OCI-LY3 (cell line): ENCODE data around the gene ZMAT5.

Experiments used
- H2AFZ ChIP-seq: fragments of 200-600, 300-600 bp; shearing (Covaris generic); 2 replicates; pipeline ENCODE4 v1.6.0; 2014; ENCODE audit warnings: antibody characterized with exemption, low read depth, low read length
- H3K27ac ChIP-seq: fragments of 200-600, 300-600 bp; sonication (generic); 2 replicates; pipeline ENCODE4 v1.5.1; 2014; ENCODE audit warnings: mild to moderate bottlenecking, low read length, moderate library complexity, mixed read lengths
- H3K27me3 ChIP-seq: fragments of 200-600, 300-600 bp; sonication (generic); 2 replicates; pipeline ENCODE4 v1.6.1; 2014; ENCODE audit warnings: low read depth, low read length, mixed read lengths
- H3K36me3 ChIP-seq: fragments of 200-600, 300-600 bp; sonication (generic); replicated peaks from 2 replicates; pipeline ENCODE3; 2014; ENCODE audit warnings: low read depth, low read length, mixed read lengths
- H3K4me1 ChIP-seq: fragments of 300-600, 200-600 bp; sonication (generic); 2 replicates; pipeline ENCODE4 v1.6.1; 2014; ENCODE audit warnings: low read length, mixed read lengths
- H3K4me2 ChIP-seq: fragments of 200-600, 300-600 bp; sonication (generic); 2 replicates; pipeline ENCODE4 v1.6.1; 2014; ENCODE audit warnings: low read length, mixed read lengths
- H3K4me3 ChIP-seq: fragments of 300-600, 200-600 bp; sonication (generic); 2 replicates; pipeline ENCODE4 v1.5.1; 2014; ENCODE audit warnings: antibody characterized with exemption, mild to moderate bottlenecking, low read length, moderate library complexity
- H3K79me2 ChIP-seq: fragments of 300-600, 200-600 bp; shearing (Covaris generic); 2 replicates; pipeline ENCODE4 v1.6.1; 2014; ENCODE audit warnings: mild to moderate bottlenecking, low read length, mixed read lengths
- H3K9ac ChIP-seq: fragments of 300-600, 200-600 bp; shearing (Covaris generic); 2 replicates; pipeline ENCODE4 v1.6.0; 2014; ENCODE audit warnings: mild to moderate bottlenecking, low read length, moderate library complexity
- H3K9me3 ChIP-seq: fragments of 200-600, 300-600 bp; shearing (Covaris generic); 2 replicates; pipeline ENCODE4 v1.6.1; 2014; ENCODE audit warnings: low read length, mixed read lengths; ENCODE audit not compliant: insufficient read depth
- H4K20me1 ChIP-seq: fragments of 200-600, 300-600 bp; sonication (generic); 2 replicates; pipeline ENCODE4 v1.6.1; 2016; ENCODE audit warnings: low read length, mixed read lengths; ENCODE audit not compliant: insufficient read depth
- CTCF ChIP-seq: fragments of 200-600, 300-600 bp; sonication (generic); IDR thresholded peaks from 2 replicates; pipeline ENCODE4 v1.5.1; 2014; ENCODE audit warnings: antibody characterized with exemption, low read length, low read depth
- EZH2phosphoT487 ChIP-seq: fragments of 200-600 bp; shearing (Covaris generic); IDR thresholded peaks from 2 replicates; pipeline ENCODE4 v1.6.1; 2018; ENCODE audit warnings: antibody characterized with exemption, mixed run types, low read depth

Gene ZMAT5

GRCh38 chr22:29737251-29738117 is 29.3 kb downstream of the ZMAT5 start:
- Histone ChIP-seq H3K4me1 (peaks cover 17% of the 10 kb centered on the region), H4K20me1 (no peaks in the 10 kb centered on the region), H2AFZ (no peak overlapping the region), H3K4me2 (no peak overlapping the region), H3K27me3 (no peaks in the 10 kb centered on the region), H3K9me3 (no peaks in the 10 kb centered on the region), H3K27ac (no peak overlapping the region), H3K9ac (no peak overlapping the region), H3K79me2 (no peaks in the 10 kb centered on the region), H3K36me3 (no peaks in the 10 kb centered on the region), H3K4me3 (no peak overlapping the region)
- TF ChIP-seq EZH2phosphoT487 (no peak), CTCF (no peak)

DNA sequence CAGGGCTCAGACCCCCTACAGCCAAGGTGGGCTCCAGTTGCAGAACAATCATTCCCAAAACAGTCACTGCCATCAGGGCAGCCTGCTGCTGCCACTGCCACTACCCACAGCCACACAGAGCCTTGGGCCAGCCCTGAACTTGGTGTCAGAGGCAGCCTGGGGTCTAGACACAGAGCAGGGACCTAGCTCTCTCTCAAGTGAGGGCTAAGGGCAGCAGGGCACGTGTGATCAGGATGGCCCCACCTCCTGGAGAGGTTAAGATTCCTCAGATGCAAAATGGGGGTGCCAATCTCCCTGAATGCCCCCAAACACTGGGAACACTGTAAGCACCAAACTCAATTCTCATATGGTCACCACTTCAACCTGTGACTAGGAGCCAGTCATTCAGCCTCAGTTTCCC is 31.4 kb downstream of the ZMAT5 start:
- no peak overlapping the region for H3K4me2 ChIP-seq
- no peaks in the 10 kb centered on the region for H3K9me3 ChIP-seq
- H3K27me3 ChIP-seq, result no peaks in the 10 kb centered on the region
- no peaks in the 10 kb centered on the region for H3K79me2 ChIP-seq
- no peak overlapping the region for H3K27ac ChIP-seq
- no peak overlapping the region for H2AFZ ChIP-seq
- no peaks in the 10 kb centered on the region for H3K36me3 ChIP-seq
- no peak for TF ChIP-seq CTCF
- no peak for TF ChIP-seq EZH2phosphoT487
- peaks cover 17% of the 10 kb centered on the region for H3K4me1 ChIP-seq
- no peak overlapping the region for H3K9ac ChIP-seq
- H4K20me1 ChIP-seq, result no peaks in the 10 kb centered on the region
- H3K4me3 ChIP-seq, result no peak overlapping the region

GRCh38 chr22:29734838-29735237 is 32.0 kb downstream of the ZMAT5 start:
- H3K27me3 ChIP-seq, result no peaks in the 10 kb centered on the region
- no peaks in the 10 kb centered on the region for H4K20me1 ChIP-seq
- no peak overlapping the region for H3K27ac ChIP-seq
- H3K9ac ChIP-seq, result no peak overlapping the region
- H2AFZ ChIP-seq, result no peak overlapping the region
- TF ChIP-seq EZH2phosphoT487 (no peak), CTCF (no peak)
- H3K4me3 ChIP-seq, result no peak overlapping the region
- peaks cover 17% of the 10 kb centered on the region for H3K4me1 ChIP-seq
- no peaks in the 10 kb centered on the region for H3K79me2 ChIP-seq
- no peaks in the 10 kb centered on the region for H3K36me3 ChIP-seq
- no peak overlapping the region for H3K4me2 ChIP-seq
- no peaks in the 10 kb centered on the region for H3K9me3 ChIP-seq

DNA sequence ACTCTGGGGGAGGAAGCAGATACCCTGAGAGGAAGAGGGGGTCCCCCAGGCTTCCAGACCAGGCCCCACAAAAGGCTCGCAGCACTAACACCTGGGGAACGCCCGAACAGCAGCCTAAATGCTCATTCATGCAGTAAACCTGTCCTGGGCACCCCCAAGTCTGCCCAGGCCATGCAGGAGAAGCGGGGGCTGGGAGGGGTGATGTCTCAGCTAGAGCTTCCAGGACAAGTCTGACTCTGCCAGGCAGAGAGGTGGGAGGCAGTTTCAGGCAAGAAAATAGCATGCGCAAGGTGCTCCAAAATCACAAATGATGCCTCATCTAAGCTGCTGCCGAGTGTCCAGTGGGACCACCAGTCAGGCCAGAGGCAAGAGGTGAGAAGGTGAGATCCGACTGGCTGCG is 32.4 kb downstream of the ZMAT5 start:
- Histone ChIP-seq H4K20me1 (no peaks in the 10 kb centered on the region), H3K9me3 (no peaks in the 10 kb centered on the region), H3K4me1 (peaks cover 17% of the 10 kb centered on the region), H3K79me2 (no peaks in the 10 kb centered on the region), H3K27ac (no peak overlapping the region), H3K9ac (no peak overlapping the region), H3K4me2 (no peak overlapping the region), H2AFZ (no peak overlapping the region), H3K27me3 (no peaks in the 10 kb centered on the region), H3K36me3 (no peaks in the 10 kb centered on the region), H3K4me3 (no peak overlapping the region)
- TF ChIP-seq CTCF, result no peak
- no peak for TF ChIP-seq EZH2phosphoT487
